Mesenchymal stem cell (in vitro differentiated cells and primary cell): ENCODE results near the gene AHCYL1.

Experiments
- DNase-seq: peaks from one replicate; pipeline ENCODE4 v3.0.0-alpha.2; 2013
- H2AFZ ChIP-seq: one replicate; pipeline ENCODE4 v1.6.1; 2013; ENCODE audit warnings: low read depth, mild to moderate bottlenecking, control low read depth, inconsistent platforms, low read length, moderate library complexity
- H2AK5ac ChIP-seq: 2 replicates; pipeline ENCODE4 v1.6.1; 2013; ENCODE audit warnings: low read length, moderate library complexity, mild to moderate bottlenecking, inconsistent platforms; ENCODE audit not compliant: severe bottlenecking
- H2BK120ac ChIP-seq: one replicate; pipeline ENCODE4 v1.6.1; 2013; ENCODE audit warnings: low read depth, mild to moderate bottlenecking, inconsistent platforms, low read length, moderate library complexity
- H2BK12ac ChIP-seq, 2 experiments: one replicate each; pipeline ENCODE4 v1.6.1; 2013; ENCODE audit warnings: inconsistent platforms in 2 of 2, low read length in 2 of 2, mild to moderate bottlenecking in 2 of 2, moderate library complexity in 2 of 2, control low read depth in 1 of 2
- H2BK15ac ChIP-seq: one replicate; pipeline ENCODE4 v1.6.1; 2013; ENCODE audit warnings: mild to moderate bottlenecking, low read depth, inconsistent platforms; ENCODE audit not compliant: poor library complexity, severe bottlenecking
- H2BK5ac ChIP-seq: 2 replicates; pipeline ENCODE4 v1.6.1; 2013; ENCODE audit warnings: low read depth, mild to moderate bottlenecking, low read length, control low read depth, inconsistent platforms; ENCODE audit not compliant: poor library complexity, severe bottlenecking
- H3K14ac ChIP-seq, 2 experiments: one replicate each; pipeline ENCODE4 v1.6.1; 2013; ENCODE audit warnings: inconsistent platforms in 2 of 2, low read length in 2 of 2, control low read depth in 1 of 2, mild to moderate bottlenecking in 1 of 2, moderate library complexity in 1 of 2
- H3K18ac ChIP-seq, 2 experiments: one replicate each; pipeline ENCODE4 v1.6.1; 2013; ENCODE audit warnings: inconsistent platforms in 2 of 2, low read length in 2 of 2, control low read depth in 1 of 2, low read depth in 1 of 2, mild to moderate bottlenecking in 1 of 2
- H3K23ac ChIP-seq, 2 experiments: one replicate each; pipeline ENCODE4 v1.6.1; 2013; ENCODE audit warnings: inconsistent platforms in 2 of 2, low read length in 2 of 2, mild to moderate bottlenecking in 2 of 2, moderate library complexity in 2 of 2, control low read depth in 1 of 2
- H3K27ac ChIP-seq: 2 replicates; pipeline ENCODE4 v1.5.1; 2013; ENCODE audit warnings: mild to moderate bottlenecking, moderate library complexity, low read length, control low read depth, inconsistent platforms; ENCODE audit not compliant: poor library complexity, severe bottlenecking
- H3K27me3 ChIP-seq, 2 experiments: 2 replicates each; pipeline versions ENCODE4 v1.6.1 to v1.7.0; 2013; ENCODE audit warnings: low read length in 2 of 2, mild to moderate bottlenecking in 2 of 2, moderate library complexity in 2 of 2, control low read depth in 1 of 2, inconsistent platforms in 1 of 2; ENCODE audit not compliant: control insufficient read depth in 1 of 2, insufficient read depth in 1 of 2
- H3K36me3 ChIP-seq, 2 experiments: 2 replicates each; pipeline versions ENCODE4 v1.6.1 to v1.7.0; 2013; ENCODE audit warnings: low read length in 2 of 2, control low read depth in 1 of 2, inconsistent platforms in 1 of 2, low read depth in 1 of 2, mild to moderate bottlenecking in 1 of 2; ENCODE audit not compliant: insufficient read depth in 2 of 2, control insufficient read depth in 1 of 2
- H3K4ac ChIP-seq, 2 experiments: one replicate each; pipeline ENCODE4 v1.6.1; 2013; ENCODE audit warnings: inconsistent platforms in 2 of 2, low read length in 2 of 2, mild to moderate bottlenecking in 2 of 2, moderate library complexity in 2 of 2, control low read depth in 1 of 2, low read depth in 1 of 2
- H3K4me1 ChIP-seq: 2 replicates; pipeline ENCODE4 v1.6.1; 2013; ENCODE audit warnings: low read depth, low read length, control low read depth; ENCODE audit not compliant: control insufficient read depth, insufficient read depth
- H3K4me2 ChIP-seq: 2 replicates; pipeline ENCODE4 v1.6.1; 2013; ENCODE audit warnings: low read length, mild to moderate bottlenecking, inconsistent platforms; ENCODE audit not compliant: poor library complexity, severe bottlenecking
- H3K4me3 ChIP-seq, 2 experiments: 2 replicates each; pipeline versions ENCODE4 v1.5.1 to v1.7.0; 2013; ENCODE audit warnings: low read length in 2 of 2, mild to moderate bottlenecking in 2 of 2, control low read depth in 1 of 2, low read depth in 1 of 2; ENCODE audit not compliant: insufficient read depth in 1 of 2
- H3K79me1 ChIP-seq: replicated peaks from 2 replicates; pipeline ENCODE4 v1.6.1; 2013; ENCODE audit warnings: mild to moderate bottlenecking, control low read depth, low read length, inconsistent platforms; ENCODE audit not compliant: poor library complexity, severe bottlenecking
- H3K9ac ChIP-seq: 2 replicates; pipeline ENCODE4 v1.7.0; 2013; ENCODE audit warnings: mild to moderate bottlenecking, low read length, moderate library complexity
- H3K9me3 ChIP-seq: 2 replicates; pipeline ENCODE4 v1.7.0; 2013; ENCODE audit warnings: mild to moderate bottlenecking, low read length; ENCODE audit not compliant: control insufficient read depth
- H4K8ac ChIP-seq: one replicate; pipeline ENCODE4 v1.6.1; 2013; ENCODE audit warnings: inconsistent platforms, mild to moderate bottlenecking, low read length, moderate library complexity
- H4K91ac ChIP-seq: one replicate; pipeline ENCODE4 v1.6.1; 2013; ENCODE audit warnings: mild to moderate bottlenecking, low read length, inconsistent platforms
- WGBS: methylation state at CpG from one replicate; pipeline ENCODE4 v1.1.7; 2013; ENCODE audit warnings: mixed read lengths; 5-methylcytosine and 5-hydroxymethylcytosine counted together

Gene AHCYL1

DNA sequence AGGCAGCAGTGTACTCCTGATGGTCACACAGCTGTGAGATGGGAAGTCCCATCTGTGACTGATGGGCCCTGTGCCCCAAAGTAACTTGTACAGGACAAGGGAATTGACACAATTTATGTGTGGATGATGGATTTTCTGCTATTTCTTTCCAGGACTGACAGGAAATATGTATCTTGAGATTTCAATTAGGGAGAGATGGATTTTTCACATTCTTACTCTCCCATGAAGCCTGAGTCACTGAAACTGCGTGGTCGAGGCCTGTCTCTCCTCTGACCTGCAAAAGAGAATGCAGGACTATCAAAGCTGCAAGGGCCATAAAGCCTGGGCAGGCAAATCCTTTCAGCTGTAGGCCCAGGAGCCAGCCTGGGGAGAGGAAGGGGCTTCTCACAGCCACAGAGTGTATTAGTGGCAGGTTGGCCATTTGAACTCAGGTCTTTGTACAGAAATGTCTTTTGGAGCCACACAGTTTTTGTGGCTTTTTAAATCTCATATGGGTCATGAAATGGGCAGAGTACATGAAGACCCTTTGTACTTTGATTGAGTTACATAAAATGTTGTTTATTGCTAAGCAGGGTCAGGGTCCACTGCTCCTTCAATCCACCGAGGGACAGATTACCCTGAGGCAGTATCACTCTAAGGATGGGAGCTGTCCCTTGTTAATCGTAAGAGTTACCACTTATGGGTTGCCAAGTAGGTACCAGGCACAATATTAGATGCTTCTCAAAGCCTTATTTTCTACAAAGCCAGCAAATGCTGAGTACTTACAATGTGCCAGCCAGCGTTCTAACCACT, 71.1 kb downstream of the AHCYL1 start:
- 91% methylated on average over 5 of the region's 5 CpGs for WGBS
- no peaks in the 10 kb centered on the region for H3K9me3 ChIP-seq
- H2AK5ac ChIP-seq = no peak overlapping the region
- no peak overlapping the region for H2BK120ac ChIP-seq
- H4K8ac ChIP-seq = no peak overlapping the region
- H3K4me1 ChIP-seq = peaks cover 8% of the 10 kb centered on the region
- H3K4me3 ChIP-seq = peak overlapping the region in 1 of 2 experiments; percentile 5
- no peak overlapping the region for H2BK5ac ChIP-seq
- no peak overlapping the region for H3K27ac ChIP-seq
- no peak overlapping the region for H3K18ac ChIP-seq
- peak overlapping the region; percentile 62 for H3K9ac ChIP-seq
- H3K4me2 ChIP-seq = no peak overlapping the region
- no peak overlapping the region for H2AFZ ChIP-seq
- H2BK15ac ChIP-seq = no peak overlapping the region
- H3K14ac ChIP-seq = no peak overlapping the region
- no peak overlapping the region for H3K4ac ChIP-seq
- peaks cover 71 to 77% of the 10 kb centered on the region in 2 experiments for H3K36me3 ChIP-seq
- no peak for DNase-seq
- no peaks in the 10 kb centered on the region for H3K27me3 ChIP-seq
- no peak overlapping the region for H3K23ac ChIP-seq
- peaks cover 10% of the 10 kb centered on the region for H3K79me1 ChIP-seq
- no peak overlapping the region for H2BK12ac ChIP-seq
- no peak overlapping the region for H4K91ac ChIP-seq

DNA sequence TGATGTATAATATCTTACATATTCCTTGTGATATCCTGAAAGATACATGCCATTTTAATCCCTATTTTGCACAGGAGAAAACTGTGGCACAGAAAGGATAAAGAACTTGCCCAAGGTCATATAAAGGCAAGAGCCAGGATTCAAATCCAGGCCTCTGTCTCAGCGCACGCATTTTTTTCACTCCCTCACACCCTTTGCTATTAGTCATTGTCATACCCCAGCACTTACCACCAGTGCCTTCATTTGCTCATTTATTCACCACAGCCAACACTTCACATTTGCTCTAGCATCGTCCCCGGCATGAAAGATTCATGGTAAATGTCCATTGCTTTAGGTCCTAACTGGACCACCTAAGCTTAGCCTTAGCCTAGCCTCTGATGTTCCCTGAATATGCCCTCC, 71.7 kb downstream of the AHCYL1 start:
- Histone ChIP-seq H2BK15ac (no peak overlapping the region), H3K27ac (no peak overlapping the region), H2BK120ac (no peak overlapping the region), H3K18ac (no peak overlapping the region), H2BK5ac (no peak overlapping the region), H2AK5ac (no peak overlapping the region), H3K4ac (no peak overlapping the region), H3K4me2 (no peak overlapping the region), H3K9me3 (no peaks in the 10 kb centered on the region), H3K14ac (no peak overlapping the region), H2AFZ (no peak overlapping the region), H4K91ac (no peak overlapping the region), H3K36me3 (peaks cover 73 to 74% of the 10 kb centered on the region in 2 experiments), H3K4me3 (peak overlapping the region in 1 of 2 experiments; percentile 34), H3K79me1 (peaks cover 10% of the 10 kb centered on the region), H2BK12ac (no peak overlapping the region), H3K9ac (peak overlapping the region; percentile 62), H3K27me3 (no peaks in the 10 kb centered on the region), H3K23ac (no peak overlapping the region), H4K8ac (no peak overlapping the region), H3K4me1 (peaks cover 8% of the 10 kb centered on the region)
- DNase-seq = no peak
- 91% methylated on average over 4 of the region's 4 CpGs for WGBS

DNA sequence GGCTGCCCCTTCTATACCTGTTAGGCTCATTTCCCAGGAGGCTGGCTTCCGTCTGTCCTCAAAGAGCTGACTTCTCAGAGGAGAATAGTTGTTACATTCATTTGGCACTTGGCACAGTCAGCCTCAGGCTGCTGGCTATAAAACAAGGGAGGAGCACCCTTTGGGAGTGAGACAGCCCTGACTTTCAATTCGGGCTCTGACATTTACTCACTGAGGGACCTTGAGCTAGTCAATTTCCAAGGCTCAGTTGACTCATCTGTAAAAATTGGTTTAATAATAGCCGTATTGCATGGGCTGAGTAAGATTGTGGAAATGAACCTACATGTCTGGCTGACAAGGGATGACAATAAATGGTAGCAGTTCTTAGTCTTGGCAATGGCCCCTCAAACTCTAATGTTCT, 72.2 kb downstream of the AHCYL1 start:
- H4K8ac ChIP-seq = no peak overlapping the region
- no peak overlapping the region for H3K23ac ChIP-seq
- no peak overlapping the region for H3K4me2 ChIP-seq
- H3K27ac ChIP-seq = no peak overlapping the region
- no peak overlapping the region for H2BK5ac ChIP-seq
- peak overlapping the region in 1 of 2 experiments; percentile 34 for H3K4me3 ChIP-seq
- peaks cover 8% of the 10 kb centered on the region for H3K4me1 ChIP-seq
- H3K18ac ChIP-seq = no peak overlapping the region
- no peak overlapping the region for H2BK12ac ChIP-seq
- peaks cover 69 to 74% of the 10 kb centered on the region in 2 experiments for H3K36me3 ChIP-seq
- H3K9ac ChIP-seq = peak overlapping the region; percentile 62
- H3K27me3 ChIP-seq = no peaks in the 10 kb centered on the region
- peaks cover 10% of the 10 kb centered on the region for H3K79me1 ChIP-seq
- no peak overlapping the region for H2AFZ ChIP-seq
- no peak overlapping the region for H3K4ac ChIP-seq
- H4K91ac ChIP-seq = no peak overlapping the region
- no peaks in the 10 kb centered on the region for H3K9me3 ChIP-seq
- H2BK120ac ChIP-seq = no peak overlapping the region
- 94% methylated on average over 3 of the region's 3 CpGs for whole genome bisulfite sequencing
- DNase-seq = no peak
- H2BK15ac ChIP-seq = no peak overlapping the region
- H3K14ac ChIP-seq = no peak overlapping the region
- H2AK5ac ChIP-seq = no peak overlapping the region

DNA sequence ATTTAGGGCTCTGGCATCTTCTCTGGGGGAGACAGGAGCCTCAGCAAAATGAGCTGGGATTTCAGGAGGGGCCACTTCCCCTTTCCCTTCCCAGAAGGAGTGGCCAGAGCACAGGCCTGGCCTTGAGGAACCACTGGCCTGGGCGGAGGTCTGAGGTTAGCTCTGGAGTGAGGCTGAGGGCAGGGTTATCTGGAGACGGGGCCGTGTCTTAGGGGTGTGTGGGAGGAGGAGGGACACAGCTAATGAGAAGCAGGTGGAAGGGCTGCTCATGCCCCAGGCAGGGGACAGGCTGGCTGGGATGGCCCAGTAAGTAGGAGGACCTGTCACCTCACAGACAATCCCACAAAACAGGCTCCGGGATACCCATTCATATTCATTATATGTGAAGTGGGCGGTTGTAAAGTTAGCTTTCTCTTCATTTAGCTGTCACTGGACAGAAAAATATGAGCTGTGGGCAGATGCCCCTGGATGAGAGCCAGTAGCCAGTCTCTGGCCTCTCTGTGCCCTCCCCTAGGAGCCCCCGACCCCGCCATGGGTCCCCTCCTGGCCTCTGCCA, 73.5 kb downstream of the AHCYL1 start:
- Histone ChIP-seq H3K4me3 (no peak overlapping the region), H2AFZ (no peak overlapping the region), H3K9me3 (no peaks in the 10 kb centered on the region), H2BK12ac (no peak overlapping the region), H2BK5ac (no peak overlapping the region), H4K8ac (no peak overlapping the region), H3K4ac (no peak overlapping the region), H3K79me1 (peaks cover 10% of the 10 kb centered on the region), H3K14ac (no peak overlapping the region), H3K27me3 (no peaks in the 10 kb centered on the region), H3K27ac (no peak overlapping the region), H3K9ac (no peak overlapping the region), H2AK5ac (no peak overlapping the region), H2BK15ac (no peak overlapping the region), H3K18ac (no peak overlapping the region), H3K23ac (no peak overlapping the region), H2BK120ac (no peak overlapping the region), H3K4me2 (no peak overlapping the region), H3K4me1 (peaks cover 6% of the 10 kb centered on the region), H4K91ac (no peak overlapping the region), H3K36me3 (peaks cover 57 to 70% of the 10 kb centered on the region in 2 experiments)
- no peak for DNase-seq
- 81% methylated on average over 6 of the region's 7 CpGs for WGBS
